Measurements from ENCODE around the gene CPED1.
"Not testable (repeated sequence)": the region's sequence is repeated elsewhere in the genome, so short reads cannot be mapped to it uniquely, and the experiment has no call there.

The CPED1 gene

GRCh38 chr7:121097577-121097976 lies 109.1 kb downstream of the CPED1 start:
- DNase-seq (ENCODE audit: low read depth) = no peak

DNA sequence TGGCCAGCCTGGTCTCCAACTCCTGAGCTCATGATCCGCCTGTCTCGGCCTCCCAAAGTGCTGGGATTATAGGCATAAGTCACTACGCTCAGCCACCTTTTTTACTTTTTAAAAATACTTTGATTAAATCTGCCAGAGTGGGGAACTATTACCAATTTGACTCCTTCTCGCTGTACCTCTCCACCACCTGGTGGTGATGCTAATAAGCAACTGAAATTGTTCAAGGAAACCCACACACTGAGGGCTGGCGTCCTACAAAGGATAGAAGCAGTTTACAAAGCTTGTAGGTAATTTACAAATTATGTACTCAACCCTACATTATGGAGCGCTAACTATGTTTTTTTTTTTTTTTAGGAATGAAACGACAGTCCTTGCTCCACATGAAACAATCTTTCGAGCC lies 111.1 kb downstream of the CPED1 start:
- DNase-seq (ENCODE audit: low read depth) = no peak

GRCh38 chr7:121101083-121101482 lies 112.6 kb downstream of the CPED1 start:
- no peak for DNase-seq (ENCODE audit: low read depth)

DNA sequence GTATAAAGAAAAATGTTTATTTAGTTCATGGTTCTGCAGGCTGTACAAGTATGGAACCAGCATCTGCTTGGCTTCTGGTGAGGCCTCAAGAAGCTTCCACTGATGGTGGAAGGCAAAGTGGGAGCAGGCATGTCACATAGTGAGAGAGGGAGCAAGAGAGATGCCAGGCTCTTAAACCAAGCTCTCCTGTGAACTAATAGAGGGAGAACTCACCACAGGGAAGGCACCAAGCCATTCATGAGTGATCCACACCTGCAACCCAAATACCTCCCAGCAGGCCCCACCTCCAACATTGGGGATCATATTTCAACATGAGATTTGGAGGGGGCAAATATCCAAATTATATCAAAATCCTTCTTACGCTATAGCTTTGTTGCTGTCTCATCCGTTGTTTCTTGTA lies 113.1 kb downstream of the CPED1 start:
- DNase-seq (ENCODE audit: low read depth) = no peak

DNA sequence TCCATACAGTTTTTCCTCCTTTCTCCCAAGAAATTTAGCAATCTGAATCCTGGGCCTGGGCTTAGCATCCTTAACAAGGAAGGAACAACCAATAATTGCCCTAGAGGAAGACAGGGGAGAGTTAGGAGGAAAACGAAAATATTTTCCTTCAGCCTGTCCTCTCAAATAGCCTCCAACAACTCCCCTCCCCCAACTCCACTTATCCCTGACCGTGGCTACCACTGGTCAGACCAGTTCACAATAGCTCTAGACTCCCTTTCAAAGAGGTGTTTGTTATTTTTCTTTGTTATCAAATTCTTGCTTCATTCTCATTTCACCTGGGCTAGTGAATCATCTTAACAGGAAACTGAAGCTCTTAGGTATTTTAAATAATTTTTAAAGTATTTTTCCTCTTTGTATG lies 114.1 kb downstream of the CPED1 start:
- DNase-seq (ENCODE audit: low read depth) = no peak

GRCh38 chr7:121103086-121103485 lies 114.6 kb downstream of the CPED1 start:
- DNase-seq (ENCODE audit: low read depth) = no peak

GRCh38 chr7:121103579-121103978 lies 115.1 kb downstream of the CPED1 start:
- DNase-seq (ENCODE audit: low read depth) = no peak

DNA sequence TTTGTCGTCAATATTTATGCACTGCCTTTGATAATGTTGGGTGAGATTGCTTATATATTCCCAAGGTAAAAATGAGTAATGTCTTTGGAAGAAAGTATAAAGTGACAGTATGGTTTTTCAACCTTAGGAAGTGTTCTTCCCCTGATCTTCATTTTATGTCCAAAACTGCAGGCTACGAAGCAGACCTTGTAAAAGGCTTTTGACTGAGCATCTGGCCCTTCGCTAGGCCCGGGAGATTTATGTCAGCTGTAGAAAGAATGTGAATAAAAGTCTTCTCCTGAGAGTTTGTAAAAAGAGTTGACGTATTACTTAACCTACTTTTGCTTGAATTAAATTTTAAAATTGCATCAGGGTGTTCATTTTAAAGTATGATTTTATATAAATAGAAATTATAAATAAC lies 116.8 kb downstream of the CPED1 start:
- DNase-seq (ENCODE audit: low read depth) = no peak

GRCh38 chr7:121107923-121108498 lies 119.5 kb downstream of the CPED1 start:
- no peak for DNase-seq (ENCODE audit: low read depth)

- no peak for DNase-seq (ENCODE audit: low read depth)
Measured at GRCh38 chr7:121109145-121109544, 120.6 kb downstream of the CPED1 start.

DNA sequence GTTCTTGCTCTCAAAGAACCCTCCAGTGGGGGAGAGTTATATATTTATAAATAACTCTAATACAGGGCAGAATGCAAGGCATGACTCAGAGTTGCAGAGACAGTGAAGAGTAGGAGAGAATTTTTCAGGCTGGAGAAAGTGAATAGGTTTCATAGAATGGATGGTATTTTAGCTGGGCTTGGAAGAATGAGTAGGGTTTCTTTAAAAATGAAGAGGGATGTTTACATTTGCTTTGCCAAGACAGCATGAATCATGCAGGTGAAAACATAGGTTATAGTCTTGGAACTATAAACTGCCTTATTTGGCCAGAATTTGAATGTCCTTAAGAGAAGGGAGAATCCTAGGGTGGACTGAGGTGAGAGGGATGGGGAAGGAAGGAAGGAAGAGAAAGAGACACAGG lies 124.8 kb downstream of the CPED1 start:
- DNase-seq (ENCODE audit: low read depth) = no peak

DNA sequence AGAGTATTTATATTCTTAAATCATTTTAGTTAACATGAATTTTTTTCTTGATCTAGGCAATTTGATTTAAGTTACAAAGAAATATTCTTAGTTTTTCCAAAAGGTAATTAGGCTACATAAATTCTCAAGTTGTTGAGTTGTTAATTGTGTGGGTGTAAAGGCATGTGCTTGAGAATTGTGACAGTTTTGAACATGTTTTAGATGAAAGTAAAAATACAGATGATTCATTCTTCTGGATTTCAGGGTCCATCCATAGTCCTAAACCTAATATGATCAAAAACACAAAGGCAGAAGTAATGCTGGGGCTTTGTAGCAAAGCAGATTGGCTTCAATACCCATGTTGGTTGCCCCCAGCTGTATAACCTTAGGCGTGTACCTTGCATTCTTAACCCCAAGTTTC lies 127.9 kb downstream of the CPED1 start:
- DNase-seq (ENCODE audit: low read depth) = no peak

GRCh38 chr7:121119047-121119446 lies 130.5 kb downstream of the CPED1 start:
- no peak for DNase-seq (ENCODE audit: low read depth)

DNA sequence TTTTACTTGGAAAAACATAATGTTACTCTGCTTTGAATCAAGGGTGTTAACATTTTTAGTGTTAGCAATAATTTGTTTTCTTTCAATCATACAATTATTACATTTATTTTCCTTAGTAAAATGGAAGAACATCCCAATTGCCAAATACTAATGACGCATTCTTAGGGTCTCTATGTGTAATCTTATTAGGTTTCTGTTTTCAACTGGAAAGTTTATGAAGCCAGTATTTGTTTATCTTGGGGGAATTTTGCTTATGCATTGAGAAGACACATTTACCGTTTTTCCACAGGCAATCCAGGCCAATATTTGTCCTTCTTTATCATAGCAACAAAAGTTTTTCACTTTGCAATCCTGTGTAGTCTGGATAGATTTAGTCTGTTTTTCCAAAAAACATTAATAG lies 134.5 kb downstream of the CPED1 start:
- no peak for DNase-seq (ENCODE audit: low read depth)

DNA sequence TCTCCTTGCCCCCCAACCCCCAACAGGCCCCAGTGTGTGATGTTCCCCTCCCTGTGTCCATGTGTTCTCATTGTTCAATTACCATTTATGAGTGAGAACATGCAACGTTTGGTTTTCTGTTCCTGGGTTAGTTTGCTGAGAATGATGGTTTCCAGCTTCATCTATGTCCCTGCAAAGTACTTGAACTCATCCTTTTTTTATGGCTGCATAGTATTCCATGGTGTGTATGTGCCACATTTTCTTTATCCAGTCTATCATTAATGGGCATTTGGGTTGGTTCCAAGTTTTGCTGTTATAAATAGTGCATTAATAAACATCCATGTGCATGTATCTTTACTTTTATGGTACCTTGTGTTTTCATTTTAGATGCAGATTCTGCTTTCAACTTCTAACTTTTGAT lies 136.9 kb downstream of the CPED1 start:
- DNase-seq (ENCODE audit: low read depth) = not testable (repeated sequence)

DNA sequence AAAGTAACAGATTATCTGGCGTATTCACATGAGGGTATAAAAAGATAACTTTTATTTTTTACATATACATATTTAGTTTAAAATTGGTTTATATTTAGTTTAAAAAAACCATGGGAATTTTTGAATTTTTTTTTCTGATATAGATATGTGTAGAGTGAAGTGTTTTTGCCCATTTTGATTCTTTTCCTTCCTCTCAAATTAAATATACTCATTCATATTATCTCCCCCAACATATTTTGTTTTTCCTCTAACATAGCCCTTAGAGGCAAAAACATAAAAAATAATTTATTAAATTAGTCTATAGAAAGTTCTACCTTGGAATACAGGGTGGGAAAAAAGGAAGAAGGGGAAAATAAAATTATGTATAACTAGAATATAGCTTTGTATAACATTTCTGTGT lies 137.7 kb downstream of the CPED1 start:
- DNase-seq (ENCODE audit: low read depth) = no peak

GRCh38 chr7:121126801-121127534 lies 138.5 kb downstream of the CPED1 start:
- DNase-seq (ENCODE audit: low read depth) = no peak

DNA sequence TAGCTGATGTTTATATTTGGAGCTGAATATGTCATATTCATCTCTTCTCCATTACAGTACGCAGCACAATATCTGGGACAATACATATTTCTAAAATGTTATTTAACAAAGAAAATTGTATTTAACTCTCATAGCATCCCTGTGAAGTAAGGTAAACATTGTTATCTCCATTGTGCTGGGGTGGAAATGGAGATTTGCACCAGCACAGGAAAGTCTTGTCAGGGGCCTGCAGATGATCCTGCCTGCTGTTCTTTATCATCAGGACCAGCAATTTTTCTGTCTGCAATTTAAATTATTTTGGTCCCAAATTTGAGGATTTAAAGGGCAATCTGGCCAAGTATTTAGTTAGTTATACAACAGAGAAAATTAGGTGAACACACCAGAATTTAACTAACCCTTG lies 144.4 kb downstream of the CPED1 start:
- no peak for DNase-seq (ENCODE audit: low read depth)

DNA sequence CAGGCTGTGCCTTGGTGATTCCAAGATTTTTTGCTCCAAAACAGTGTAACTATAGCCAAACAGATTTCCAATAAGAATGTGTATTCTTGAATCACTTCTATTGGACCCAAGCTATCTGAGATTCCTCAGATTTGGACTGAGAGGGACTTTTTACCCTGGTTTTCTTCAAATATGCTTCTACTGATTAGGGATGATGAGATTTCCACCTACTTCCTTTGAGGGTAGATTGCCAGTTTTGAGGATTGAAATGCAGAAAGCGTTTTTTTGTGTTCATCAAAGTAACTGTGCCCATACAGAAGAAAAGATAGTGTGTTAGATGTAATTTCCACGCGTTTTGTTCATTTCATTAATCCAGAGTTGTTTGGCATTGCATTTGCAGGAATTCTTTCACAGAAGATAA lies 144.9 kb downstream of the CPED1 start:
- DNase-seq (ENCODE audit: low read depth) = no peak

GRCh38 chr7:121137580-121137979 lies 149.1 kb downstream of the CPED1 start:
- DNase-seq (ENCODE audit: low read depth) = no peak

GRCh38 chr7:121138262-121138933 lies 149.9 kb downstream of the CPED1 start:
- DNase-seq (ENCODE audit: low read depth) = no peak

DNA sequence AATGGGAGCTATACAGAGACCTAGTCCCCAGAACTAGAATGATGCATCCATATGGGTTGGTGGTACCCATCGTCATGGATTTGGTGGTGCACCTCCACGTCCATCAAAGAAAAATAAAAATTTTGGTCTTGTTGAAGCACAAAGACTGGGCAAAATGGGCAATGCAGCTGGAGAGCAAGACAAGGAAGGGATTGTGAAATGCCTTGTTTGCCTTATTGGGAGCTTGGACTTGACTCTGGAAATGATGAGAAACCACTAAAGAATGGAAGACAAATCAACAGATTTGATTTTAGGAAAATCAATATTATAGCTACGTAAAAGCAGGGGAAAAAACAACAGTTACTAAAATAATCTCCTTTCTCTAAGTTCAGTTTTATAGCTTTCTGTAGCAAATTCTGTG lies 150.9 kb downstream of the CPED1 start:
- DNase-seq (ENCODE audit: low read depth) = no peak

DNA sequence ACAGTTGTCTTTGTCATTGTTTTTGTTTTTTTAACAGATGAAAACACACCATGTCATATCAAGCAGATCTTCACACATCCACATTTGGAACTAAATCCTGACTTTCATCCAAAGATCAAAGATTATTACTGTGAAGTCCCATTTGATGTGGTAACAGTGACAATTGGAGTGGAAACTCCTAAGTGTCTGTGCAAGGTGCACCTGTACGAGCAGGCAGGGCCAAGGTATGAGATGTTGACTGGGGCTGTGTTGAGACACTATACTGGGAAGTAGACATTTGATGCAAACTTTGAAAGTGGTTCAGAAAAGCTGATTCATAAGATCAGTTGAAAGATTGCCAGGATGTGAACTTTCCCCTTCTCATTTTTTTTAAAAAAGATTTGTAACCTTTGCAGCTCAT lies 152.3 kb downstream of the CPED1 start:
- DNase-seq (ENCODE audit: low read depth) = no peak

DNA sequence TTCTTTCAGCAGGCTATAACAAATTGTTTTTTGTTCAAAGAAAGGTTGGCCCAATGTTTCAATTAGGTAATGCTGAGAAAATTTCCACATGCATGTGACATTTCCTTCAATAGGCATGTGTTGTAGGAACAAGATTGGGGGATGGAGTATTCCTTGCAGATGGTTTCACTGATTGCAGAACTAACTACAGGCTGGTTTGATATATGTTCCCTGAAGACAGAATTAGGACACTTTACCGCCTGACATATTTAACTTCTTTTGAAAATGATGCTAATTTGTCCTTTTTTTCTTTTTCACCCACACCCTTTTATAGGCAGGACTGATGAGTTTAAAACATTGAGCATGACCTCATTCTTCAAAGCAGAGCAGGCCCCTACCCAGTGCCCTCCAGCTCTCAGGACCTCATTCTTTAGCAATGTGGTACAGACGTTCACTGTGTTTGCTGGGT lies 163.3 kb downstream of the CPED1 start:
- no peak for DNase-seq (ENCODE audit: low read depth)

Data from activated gamma-delta T cell treated with anti-CD3 and anti-CD28 coated beads, Interleukin-2, amount 50 U/mL, for 16 hours (primary cell).